SK-N-SH (cell line): ENCODE results near the gene CLEC17A. TPM values are rescaled to one million over a fixed set of nuclear protein-coding genes. Genes with fewer than 3 reads are reported as not detected.

Experiments
- CTCF ChIA-PET: fragments of 300-600, 350-600 bp; formaldehyde crosslinking; extraction: SDS; loops from one replicate; lab custom pipeline; 2021; lab: Yijun Ruan, JAX
- POLR2A ChIA-PET: fragments of 350-600 bp; sonication (Branson Sonifier 250); formaldehyde crosslinking; extraction: SDS; loops from one replicate; lab custom pipeline; 2020; ENCODE audit warnings: antibody characterized with exemption, inconsistent platforms; lab: Yijun Ruan, JAX
- DNase-seq: peaks from one replicate; pipeline ENCODE4 v3.0.0; 2012
- H2AFZ ChIP-seq: fragments of 200-600 bp; sonication (generic); 2 replicates; pipeline ENCODE4 v1.8.1; 2016; ENCODE audit warnings: antibody characterized with exemption, mild to moderate bottlenecking, low read depth
- H3F3A ChIP-seq: fragments of 200-600 bp; sonication (generic); replicated peaks from 2 replicates; pipeline ENCODE3; 2016; ENCODE audit warnings: antibody characterized with exemption, mild to moderate bottlenecking; ENCODE audit not compliant: insufficient read depth
- H3K27ac ChIP-seq, 2 experiments: fragments of 200-500 bp in 1 of 2; fragments of 200-600 bp in 1 of 2; sonication (Bioruptor generic) in 1 of 2; sonication (generic), shearing (Covaris generic) in 1 of 2; 2 replicates each; pipeline versions ENCODE4 v1.5.1 to v1.6.1; 2014 to 2016; ENCODE audit warnings: low read depth in 2 of 2, inconsistent platforms in 1 of 2, low read length in 1 of 2, mild to moderate bottlenecking in 1 of 2, mixed read lengths in 1 of 2
- H3K27me3 ChIP-seq: fragments of 200-600 bp; sonication (generic), shearing (Covaris generic); 2 replicates; pipeline ENCODE4 v1.6.1; 2016; ENCODE audit warnings: mixed run types; ENCODE audit not compliant: insufficient read depth
- H3K36me3 ChIP-seq, 2 experiments: fragments of 200-500 bp in 1 of 2; fragments of 200-600 bp in 1 of 2; sonication (Bioruptor generic) in 1 of 2; sonication (generic) in 1 of 2; replicated peaks in 1 of 2; 2 replicates each; pipeline versions ENCODE3 to v1.5.1; 2014 to 2016; ENCODE audit warnings: low read length in 1 of 2, mild to moderate bottlenecking in 1 of 2; ENCODE audit not compliant: insufficient read depth in 2 of 2, control insufficient read depth in 1 of 2
- H3K4me1 ChIP-seq, 2 experiments: fragments of 200-500 bp in 1 of 2; fragments of 200-600 bp in 1 of 2; sonication (Bioruptor generic) in 1 of 2; sonication (generic), shearing (Covaris generic) in 1 of 2; 2 replicates each; pipeline versions ENCODE4 v1.5.1 to v1.6.1; 2014 to 2016; ENCODE audit warnings: low read depth in 1 of 2, low read length in 1 of 2, mixed run types in 1 of 2; ENCODE audit not compliant: insufficient read depth in 2 of 2, control insufficient read depth in 1 of 2
- H3K4me2 ChIP-seq: fragments of 200-600 bp; sonication (generic), shearing (Covaris generic); 2 replicates; pipeline ENCODE4 v1.6.1; 2017; ENCODE audit warnings: mixed run types
- H3K4me3 ChIP-seq, 2 experiments: fragments of 200-500 bp in 1 of 2; fragments of 200-600 bp in 1 of 2; sonication (Bioruptor generic) in 1 of 2; sonication (generic), shearing (Covaris generic) in 1 of 2; 2 replicates each; pipeline versions ENCODE4 v1.5.1 to v1.8.1; 2014 to 2016; ENCODE audit warnings: low read depth in 2 of 2, inconsistent platforms in 1 of 2, low read length in 1 of 2, mild to moderate bottlenecking in 1 of 2, mixed read lengths in 1 of 2, moderate library complexity in 1 of 2
- H3K79me2 ChIP-seq: fragments of 200-600 bp; sonication (generic); 2 replicates; pipeline ENCODE4 v1.8.1; 2017; ENCODE audit warnings: mild to moderate bottlenecking; ENCODE audit not compliant: insufficient read depth
- H3K9ac ChIP-seq: fragments of 200-600 bp; sonication (generic); 2 replicates; pipeline ENCODE4 v1.6.1; 2017; ENCODE audit warnings: mixed run types
- H3K9me2 ChIP-seq: fragments of 200-600 bp; sonication (generic); 2 replicates; pipeline ENCODE4 v1.6.1; 2017; ENCODE audit warnings: mixed run types
- H3K9me3 ChIP-seq: fragments of 200-600 bp; sonication (generic); 2 replicates; pipeline ENCODE4 v1.6.1; 2017; ENCODE audit warnings: mixed run types, mild to moderate bottlenecking, moderate library complexity
- H4K20me1 ChIP-seq: fragments of 200-600 bp; sonication (generic); 2 replicates; pipeline ENCODE4 v1.6.1; 2017; ENCODE audit warnings: mild to moderate bottlenecking, mixed run types; ENCODE audit not compliant: insufficient read depth
- CHD2 ChIP-seq: fragments of 150-350 bp; IDR thresholded peaks from 2 replicates; pipeline ENCODE4 v1.6.1; 2018; ENCODE audit warnings: low read length; ENCODE audit not compliant: partially characterized antibody
- CTCF ChIP-seq: fragments of 200-600 bp; sonication (generic); IDR thresholded peaks from 2 replicates; pipeline ENCODE4 v1.6.1; 2017; ENCODE audit warnings: antibody characterized with exemption, mild to moderate bottlenecking, moderate library complexity
- EP300 ChIP-seq, 2 experiments: IDR thresholded peaks; 2 replicates each; pipeline versions ENCODE4 v1.4.0 to v1.6.1; 2012; ENCODE audit warnings: borderline replicate concordance in 1 of 2, low read depth in 1 of 2, low read length in 1 of 2
- EZH2phosphoT487 ChIP-seq: fragments of 200-600 bp; sonication (generic); IDR thresholded peaks from 2 replicates; pipeline ENCODE4 v1.6.1; 2017; ENCODE audit warnings: low read depth, mixed run types, mild to moderate bottlenecking, antibody characterized with exemption, moderate library complexity, borderline replicate concordance
- FOXJ3 ChIP-seq: sonication (generic); formaldehyde crosslinking; IDR thresholded peaks from 2 replicates; pipeline ENCODE4 v1.5.1; 2020; ENCODE audit warnings: mild to moderate bottlenecking, missing genetic modification reagents
- FOXM1 ChIP-seq: IDR thresholded peaks from 2 replicates; pipeline ENCODE4 v1.4.0; 2012; ENCODE audit warnings: low read depth, mild to moderate bottlenecking
- GATA2 ChIP-seq: sonication (generic); formaldehyde crosslinking; IDR thresholded peaks from 2 replicates; pipeline ENCODE4 v1.5.0; 2020; ENCODE audit warnings: mild to moderate bottlenecking, missing genetic modification reagents
- IRF3 ChIP-seq: fragments of 150-350 bp; IDR thresholded peaks from 2 replicates; pipeline ENCODE4 v1.6.1; 2016; ENCODE audit warnings: mild to moderate bottlenecking, low read depth, low read length
- JUND ChIP-seq: IDR thresholded peaks from 2 replicates; pipeline ENCODE4 v1.4.0; 2012
- NFIC ChIP-seq: IDR thresholded peaks from 2 replicates; pipeline ENCODE4 v1.4.0; 2012; ENCODE audit warnings: borderline replicate concordance
- NRF1 ChIP-seq: IDR thresholded peaks from 2 replicates; pipeline ENCODE4 v1.6.1; 2012; ENCODE audit warnings: low read depth, mild to moderate bottlenecking, low read length
- PBX3 ChIP-seq: IDR thresholded peaks from 2 replicates; pipeline ENCODE4; 2012
- POLR2AphosphoS5 ChIP-seq: IDR thresholded peaks from 2 replicates; pipeline ENCODE4 v1.6.1; 2012; ENCODE audit warnings: low read depth, low read length
- RAD21 ChIP-seq: IDR thresholded peaks from 2 replicates; pipeline ENCODE4 v1.6.1; 2012; ENCODE audit warnings: mild to moderate bottlenecking, low read length
- RFX5 ChIP-seq: IDR thresholded peaks from 2 replicates; pipeline ENCODE4 v1.6.1; 2012; ENCODE audit warnings: mild to moderate bottlenecking, improper control_type of control experiment, low read length
- RXRA ChIP-seq: IDR thresholded peaks from 2 replicates; pipeline ENCODE4 v1.4.0; 2012; ENCODE audit warnings: low read depth, mild to moderate bottlenecking, borderline replicate concordance
- TCF12 ChIP-seq: IDR thresholded peaks from 2 replicates; pipeline ENCODE4 v1.4.0; 2012
- TEAD4 ChIP-seq: IDR thresholded peaks from 2 replicates; pipeline ENCODE4 v1.4.0; 2012; ENCODE audit warnings: mild to moderate bottlenecking, borderline replicate concordance; ENCODE audit not compliant: insufficient read depth
- USF2 ChIP-seq: fragments of 150-350 bp; IDR thresholded peaks from 2 replicates; pipeline ENCODE4 v1.6.1; 2017; ENCODE audit warnings: antibody characterized with exemption, low read length, low read depth, borderline replicate concordance
- ZBTB33 ChIP-seq: IDR thresholded peaks from 2 replicates; pipeline ENCODE4 v1.4.0; 2012; ENCODE audit warnings: low read depth, borderline replicate concordance
- WGBS: methylation state at CpG from one replicate; pipeline ENCODE4 v1.1.6; 2017; ENCODE audit warnings: low lambda C conversion rate; 5-methylcytosine and 5-hydroxymethylcytosine counted together
- polyA plus RNA-seq, 3 experiments: library from polyadenylated mRNA; depleted of rRNA; stranded (reverse); fragments of >200 nt; gene quantifications; 2 replicates each; pipeline ENCODE4 v1.2.3, GENCODE V29; 2012

Gene CLEC17A
- polyA plus RNA-seq, 1 of the 3 experiments (the other 2 are of a cell fraction) = not detected

- ChIA-PET POLR2A (no interaction called here), CTCF (no interaction called here)
- Histone ChIP-seq H2AFZ (no peak overlapping the region), H3K27me3 (peaks cover 49% of the 10 kb centered on the region), H3K9ac (no peak overlapping the region), H3K4me3 (no peak overlapping the region), H3K79me2 (no peaks in the 10 kb centered on the region), H3K4me2 (no peak overlapping the region), H3K4me1 (no peaks in the 10 kb centered on the region), H3F3A (no peaks in the 10 kb centered on the region), H4K20me1 (no peaks in the 10 kb centered on the region), H3K9me2 (no peaks in the 10 kb centered on the region), H3K36me3 (no peaks in the 10 kb centered on the region), H3K9me3 (no peaks in the 10 kb centered on the region), H3K27ac (no peak overlapping the region)
- no peak for TF ChIP-seq CTCF
- no peak for TF ChIP-seq IRF3
- TF ChIP-seq TEAD4 = no peak
- TF ChIP-seq RFX5 = no peak
- no peak for TF ChIP-seq FOXM1
- no peak for TF ChIP-seq POLR2AphosphoS5
- TF ChIP-seq NRF1 = no peak
- no peak for TF ChIP-seq USF2
- TF ChIP-seq EP300 (IDR thresholded peaks at IDR 0.05; ENCODE audit: borderline replicate concordance in 1 of 2, low read depth in 1 of 2, low read length in 1 of 2) = no peak
- TF ChIP-seq GATA2 = no peak
- no peak for TF ChIP-seq TCF12
- TF ChIP-seq ZBTB33 = no peak
- TF ChIP-seq FOXJ3 (CRISPR knock-in tag) = no peak
- TF ChIP-seq JUND = no peak
- TF ChIP-seq RXRA = no peak
- TF ChIP-seq PBX3 = no peak
- no peak for TF ChIP-seq EZH2phosphoT487
- no peak for TF ChIP-seq RAD21
- no peak for TF ChIP-seq NFIC
- TF ChIP-seq CHD2 = no peak
- DNase-seq = no peak
- 20% methylated on average over 6 of the region's 6 CpGs for WGBS
Measured at GRCh38 chr19:14659874-14660489, 77.1 kb downstream of the CLEC17A start.
